Breast epithelium (tissue), 4 donors: ENCODE results near the gene RAB7B. TPM values are rescaled to one million over a fixed set of nuclear protein-coding genes. Genes with fewer than 3 reads are reported as not detected.
"Not testable (repeated sequence)": the region's sequence is repeated elsewhere in the genome, so short reads cannot be mapped to it uniquely, and the experiment has no call there.

Experiments used
- DNase-seq, 2 donors: peaks; one replicate each; pipeline ENCODE4 v3.0.0-alpha.2; 2019; ENCODE audit warnings: low spot score in 2 of 2
- H3K27ac ChIP-seq, 2 donors: fragments of 200-600 bp; sonication (generic) in 1 of 2; one replicate each; pipeline ENCODE4 v1.5.1; 2016 to 2019; ENCODE audit warnings: mild to moderate bottlenecking in 1 of 2
- H3K27me3 ChIP-seq, 2 donors: fragments of 200-600 bp; sonication (generic) in 1 of 2; one replicate each; pipeline versions ENCODE4 v1.5.1 to v1.6.0; 2017 to 2019; ENCODE audit warnings: control low read depth in 1 of 2, mild to moderate bottlenecking in 1 of 2
- H3K36me3 ChIP-seq: fragments of 200-600 bp; one replicate; pipeline ENCODE4 v1.5.1; 2019
- H3K4me1 ChIP-seq, 2 donors: fragments of 200-600 bp; sonication (generic); one replicate each; pipeline ENCODE4 v1.5.1; 2016 to 2019; ENCODE audit warnings: control low read depth in 1 of 2
- H3K4me3 ChIP-seq, 3 donors: fragments of 200-600 bp; sonication (generic); 1 replicate in 2 of 3; 2 replicates in 1 of 3; pipeline ENCODE4 v1.5.1; 2016 to 2019; ENCODE audit warnings: mild to moderate bottlenecking in 3 of 3, moderate library complexity in 2 of 3
- H3K9me3 ChIP-seq, 2 donors: fragments of 200-600 bp; sonication (generic) in 1 of 2; one replicate each; pipeline ENCODE4 v1.5.1; 2016 to 2019; ENCODE audit warnings: control low read depth in 1 of 2
- CTCF ChIP-seq, 3 donors: fragments of 450-650 bp; IDR thresholded peaks; one replicate each; pipeline ENCODE4 v1.5.1; 2016 to 2017; ENCODE audit warnings: antibody characterized with exemption in 3 of 3, mild to moderate bottlenecking in 3 of 3, moderate library complexity in 3 of 3
- POLR2A ChIP-seq: fragments of 450-650 bp; IDR thresholded peaks from one replicate; pipeline ENCODE4 v1.6.1; 2016; ENCODE audit warnings: antibody characterized with exemption, mild to moderate bottlenecking, moderate library complexity
- POLR2AphosphoS5 ChIP-seq, 3 donors: sonication (generic); formaldehyde crosslinking; IDR thresholded peaks; one replicate each; pipeline ENCODE4 v1.6.1; 2017; ENCODE audit warnings: antibody characterized with exemption in 3 of 3
- intact Hi-C: fragments of 100-400 bp; cut with DNase I; formaldehyde crosslinking; loops from one replicate; pipeline ENCODE4 v1.15.1; 2023; ENCODE audit warnings: low total_unique reads
- total RNA-seq, 3 donors: library from RNA; depleted of rRNA; stranded (reverse); fragments of >200 nt; gene quantifications; one replicate each; pipeline ENCODE4 v1.1.0, GENCODE V29; 2016

The RAB7B gene
- total RNA-seq: 1 to 10 TPM; 1.3 to 6.6 (median 2.9) TPM

GRCh38 chr1:206002871-206003801 is at the start of gene RAB7B:
RAB7B (minus strand) TSS chr1:206003395; CDS start chr1:205994135, 9,260 bp downstream.
- H3K36me3 ChIP-seq: no peaks in the 10 kb centered on the region
- H3K27me3 ChIP-seq: no peaks in the 10 kb centered on the region
- H3K4me1 ChIP-seq: peaks cover 5% of the 10 kb centered on the region in 2 donors
- DNase-seq: peak in 1 of 2 donors; percentile 76
- intact Hi-C loops: no loop called here
- TF ChIP-seq POLR2AphosphoS5 (IDR thresholded peaks at IDR 0.05) (peak in 1 of 3 donors; percentile 34), POLR2A (no peak), CTCF (IDR thresholded peaks at IDR 0.05) (no peak)
- H3K27ac ChIP-seq: peak within 1 kb of the TSS; percentile 77 to 80
- H3K9me3 ChIP-seq: no peaks in the 10 kb centered on the region
- peak within 1 kb of the TSS; percentile 26 to 55 (median 42) for H3K4me3 ChIP-seq

- H3K27ac ChIP-seq, H3K36me3 ChIP-seq, H3K9me3 ChIP-seq, DNase-seq, H3K27me3 ChIP-seq, intact Hi-C loops, H3K4me3 ChIP-seq, H3K4me1 ChIP-seq: not testable (repeated sequence)
These were observed 49.2 kb upstream of the RAB7B start for GRCh38 chr1:206052231-206052865.

- H3K9me3 ChIP-seq: no peaks in the 10 kb centered on the region
- TF ChIP-seq POLR2A (no peak), CTCF (IDR thresholded peaks at IDR 0.05) (no peak)
- H3K27ac ChIP-seq: no peak overlapping the region
- no peaks in the 10 kb centered on the region for H3K27me3 ChIP-seq
- intact Hi-C loops: no loop called here
- H3K4me3 ChIP-seq: no peak overlapping the region
- H3K36me3 ChIP-seq: no peaks in the 10 kb centered on the region
- no peak for DNase-seq
- H3K4me1 ChIP-seq: no peaks in the 10 kb centered on the region
These were observed 47.5 kb upstream of the RAB7B start for GRCh38 chr1:206050655-206051235.

- TF ChIP-seq POLR2A (no peak), POLR2AphosphoS5 (IDR thresholded peaks at IDR 0.05) (no peak), CTCF (IDR thresholded peaks at IDR 0.05) (no peak)
- H3K27ac ChIP-seq: no peak overlapping the region
These were observed 46.9 kb upstream of the RAB7B start for GRCh38 chr1:206049919-206050600.

GRCh38 chr1:206049293-206049692 is 46.1 kb upstream of the RAB7B start:
- DNase-seq: no peak
- H3K27ac ChIP-seq: no peak overlapping the region
- no peaks in the 10 kb centered on the region for H3K4me1 ChIP-seq
- no peaks in the 10 kb centered on the region for H3K9me3 ChIP-seq
- no peak overlapping the region for H3K4me3 ChIP-seq
- no peak for TF ChIP-seq CTCF (IDR thresholded peaks at IDR 0.05)
- no peak for TF ChIP-seq POLR2A
- TF ChIP-seq POLR2AphosphoS5 (IDR thresholded peaks at IDR 0.05): no peak
- intact Hi-C loops: no loop called here
- H3K36me3 ChIP-seq: no peaks in the 10 kb centered on the region
- no peaks in the 10 kb centered on the region for H3K27me3 ChIP-seq

More at GRCh38 chr1:206049919-206050600, 46.9 kb upstream of the RAB7B start:
- intact Hi-C loops: no loop called here
- Histone ChIP-seq H3K9me3 (no peaks in the 10 kb centered on the region), H3K27me3 (no peaks in the 10 kb centered on the region), H3K4me1 (no peaks in the 10 kb centered on the region), H3K36me3 (no peaks in the 10 kb centered on the region), H3K4me3 (no peak overlapping the region)
- DNase-seq: no peak
